Lower leg skin (tissue), 4 donors: ENCODE data around the gene GALM. TPM values are rescaled to one million over a fixed set of nuclear protein-coding genes. Genes with fewer than 3 reads are reported as not detected.
"Not testable (repeated sequence)": the region's sequence is repeated elsewhere in the genome, so short reads cannot be mapped to it uniquely, and the experiment has no call there.

ENCODE experiments used
- DNase-seq, 2 donors: peaks; one replicate each; pipeline ENCODE4 v3.0.0-alpha.2; 2019; ENCODE audit warnings: low spot score in 2 of 2
- H3K4me3 ChIP-seq: fragments of 200-600 bp; sonication (generic); 2 replicates; pipeline ENCODE4 v1.5.1; 2017; ENCODE audit warnings: mild to moderate bottlenecking, low read depth; ENCODE audit not compliant: poor library complexity, severe bottlenecking
- CTCF ChIP-seq, 3 donors: fragments of 450-650 bp; IDR thresholded peaks; one replicate each; pipeline ENCODE4 v1.5.1; 2016; ENCODE audit warnings: antibody characterized with exemption in 3 of 3, mild to moderate bottlenecking in 3 of 3, moderate library complexity in 2 of 3
- POLR2A ChIP-seq, 2 donors: fragments of 450-650 bp; IDR thresholded peaks; one replicate each; pipeline ENCODE4 v1.6.1; 2016 to 2017; ENCODE audit warnings: antibody characterized with exemption in 2 of 2, mild to moderate bottlenecking in 1 of 2, moderate library complexity in 1 of 2
- WGBS, 2 donors: methylation state at CpG; one replicate each; pipeline ENCODE4 v1.1.5; 2018; 5-methylcytosine and 5-hydroxymethylcytosine counted together
- intact Hi-C: fragments of 100-400 bp; cut with DNase I; formaldehyde crosslinking; loops from one replicate; pipeline ENCODE4 v1.15.0; 2023; ENCODE audit warnings: low total_unique reads
- total RNA-seq, 4 donors: library from RNA; depleted of rRNA; stranded (reverse); fragments of >200 nt; gene quantifications; one replicate each; pipeline ENCODE4 v1.1.0, GENCODE V29; 2016

GALM gene
- total RNA-seq, 4 donors from 2014 or later = 4.0 to 12.1 (median 7.0) TPM

- no peak overlapping the region for H3K4me3 ChIP-seq
- WGBS, 2 donors = 87 to 92% methylated on average over 2 of the region's 2 CpGs
- no peak for DNase-seq
- no peak for TF ChIP-seq POLR2A (IDR thresholded peaks at IDR 0.05)
- TF ChIP-seq CTCF (IDR thresholded peaks at IDR 0.05) = no peak
- intact Hi-C loops = no loop called here
These were observed 16.2 kb downstream of the GALM start for GRCh38 chr2:38682008-38682575.

GRCh38 chr2:38682620-38683019 is 16.7 kb downstream of the GALM start:
- 84 to 95% methylated on average over 10 of the region's 10 CpGs for WGBS, 2 donors
- DNase-seq, H3K4me3 ChIP-seq, intact Hi-C loops: not testable (repeated sequence)

GRCh38 chr2:38683766-38684165 is 17.9 kb downstream of the GALM start:
- WGBS, 2 donors = 95 to 98% methylated on average over 7 of the region's 7 CpGs
- TF ChIP-seq POLR2A (IDR thresholded peaks at IDR 0.05) (no peak), CTCF (IDR thresholded peaks at IDR 0.05) (no peak)

GRCh38 chr2:38685116-38685735 is 19.3 kb downstream of the GALM start:
- TF ChIP-seq CTCF (IDR thresholded peaks at IDR 0.05) (no peak), POLR2A (IDR thresholded peaks at IDR 0.05) (no peak)
- intact Hi-C loops = no loop called here
- H3K4me3 ChIP-seq = no peak overlapping the region
- no peak for DNase-seq
- WGBS, 2 donors = 72 to 76% methylated on average over 3 of the region's 3 CpGs

More at GRCh38 chr2:38683766-38684165, 17.9 kb downstream of the GALM start:
- intact Hi-C loops = no loop called here
- H3K4me3 ChIP-seq = no peak overlapping the region
- no peak for DNase-seq

GRCh38 chr2:38690499-38691420 is 24.8 kb downstream of the GALM start:
- DNase-seq = no peak
- H3K4me3 ChIP-seq = no peak overlapping the region
- 54 to 73% methylated on average over 8 of the region's 8 CpGs for WGBS, 2 donors
- intact Hi-C loops = no loop called here
- TF ChIP-seq CTCF (IDR thresholded peaks at IDR 0.05) = no peak
- TF ChIP-seq POLR2A (IDR thresholded peaks at IDR 0.05) = no peak

GRCh38 chr2:38691994-38692393 is 26.1 kb downstream of the GALM start:
- intact Hi-C loops = no loop called here
- no peak overlapping the region for H3K4me3 ChIP-seq
- DNase-seq = no peak
- whole genome bisulfite sequencing, 2 donors = 71 to 81% methylated on average over 2 of the region's 2 CpGs
- TF ChIP-seq POLR2A (IDR thresholded peaks at IDR 0.05) (no peak), CTCF (IDR thresholded peaks at IDR 0.05) (no peak)
